Inferior parietal cortex (tissue), 1 donor: ENCODE measurements around the gene GPR87.
A peak's percentile ranks its signal among the peaks of the same experiment; 100 is the strongest.

ENCODE experiments used
- DNase-seq: peaks from one replicate; pipeline ENCODE4 v3.0.0-alpha.2; 2016; ENCODE audit errors: extremely low spot score

The GPR87 gene

GRCh38 chr3:151316267-151316991 lies at the start of gene GPR87:
GPR87 (minus strand) TSS chr3:151316820; CDS start chr3:151300100, 16,720 bp downstream.
- no peak for DNase-seq

- no peak for DNase-seq
Observed at GRCh38 chr3:151362751-151363174, 46.1 kb upstream of the GPR87 start.

- peak; percentile 45 for DNase-seq
Observed at GRCh38 chr3:151357463-151357850, 40.8 kb upstream of the GPR87 start.

GRCh38 chr3:151356794-151357462 lies 40.3 kb upstream of the GPR87 start:
- DNase-seq, result peak; percentile 48

GRCh38 chr3:151351648-151352047 lies 35.0 kb upstream of the GPR87 start:
- no peak for DNase-seq

- DNase-seq, result no peak
Observed at GRCh38 chr3:151351219-151351618, 34.6 kb upstream of the GPR87 start.

GRCh38 chr3:151350656-151351055 lies 34.0 kb upstream of the GPR87 start:
- DNase-seq, result no peak

GRCh38 chr3:151347432-151347831 lies 30.8 kb upstream of the GPR87 start:
- DNase-seq, result no peak

- no peak for DNase-seq
Observed at GRCh38 chr3:151346292-151346691, 29.7 kb upstream of the GPR87 start.

GRCh38 chr3:151345859-151346258 lies 29.2 kb upstream of the GPR87 start:
- no peak for DNase-seq

GRCh38 chr3:151331696-151332095 lies 15.1 kb upstream of the GPR87 start:
- DNase-seq, result no peak

GRCh38 chr3:151330899-151331298 lies 14.3 kb upstream of the GPR87 start:
- DNase-seq, result no peak

- DNase-seq, result no peak
Observed at GRCh38 chr3:151330379-151330778, 13.8 kb upstream of the GPR87 start.

GRCh38 chr3:151329363-151329762 lies 12.7 kb upstream of the GPR87 start, which contains the start of gene P2RY13:
P2RY13 (minus strand) TSS chr3:151329549; CDS start chr3:151329528, 21 bp downstream.
- no peak for DNase-seq

- peak; percentile 30 for DNase-seq
Observed at GRCh38 chr3:151328298-151328995, 11.8 kb upstream of the GPR87 start.

- DNase-seq, result peak; percentile 36
Observed at GRCh38 chr3:151327571-151328198, 11.1 kb upstream of the GPR87 start.

GRCh38 chr3:151322511-151322910 lies 5.9 kb upstream of the GPR87 start:
- no peak for DNase-seq

- no peak for DNase-seq
Observed at GRCh38 chr3:151321526-151321925, 4.9 kb upstream of the GPR87 start.

- DNase-seq, result no peak
Observed at GRCh38 chr3:151320131-151320530, 3.5 kb upstream of the GPR87 start.

GRCh38 chr3:151319628-151320027 lies 3.0 kb upstream of the GPR87 start:
- DNase-seq, result no peak

GRCh38 chr3:151318991-151319390 lies 2.4 kb upstream of the GPR87 start:
- no peak for DNase-seq

- DNase-seq, result no peak
Observed at GRCh38 chr3:151318313-151318712, 1.7 kb upstream of the GPR87 start.
